CD4-positive, alpha-beta T cell treated with Interleukin-6 for 4 hours (primary cell): Measurements from ENCODE around the gene MUC21.
"Not testable (repeated sequence)": the region's sequence is repeated elsewhere in the genome, so short reads cannot be mapped to it uniquely, and the experiment has no call there.

ENCODE experiments used
- DNase-seq: peaks from one replicate; pipeline ENCODE4 v3.0.0-alpha.2; 2020; ENCODE audit warnings: mixed read lengths

MUC21 gene

DNA sequence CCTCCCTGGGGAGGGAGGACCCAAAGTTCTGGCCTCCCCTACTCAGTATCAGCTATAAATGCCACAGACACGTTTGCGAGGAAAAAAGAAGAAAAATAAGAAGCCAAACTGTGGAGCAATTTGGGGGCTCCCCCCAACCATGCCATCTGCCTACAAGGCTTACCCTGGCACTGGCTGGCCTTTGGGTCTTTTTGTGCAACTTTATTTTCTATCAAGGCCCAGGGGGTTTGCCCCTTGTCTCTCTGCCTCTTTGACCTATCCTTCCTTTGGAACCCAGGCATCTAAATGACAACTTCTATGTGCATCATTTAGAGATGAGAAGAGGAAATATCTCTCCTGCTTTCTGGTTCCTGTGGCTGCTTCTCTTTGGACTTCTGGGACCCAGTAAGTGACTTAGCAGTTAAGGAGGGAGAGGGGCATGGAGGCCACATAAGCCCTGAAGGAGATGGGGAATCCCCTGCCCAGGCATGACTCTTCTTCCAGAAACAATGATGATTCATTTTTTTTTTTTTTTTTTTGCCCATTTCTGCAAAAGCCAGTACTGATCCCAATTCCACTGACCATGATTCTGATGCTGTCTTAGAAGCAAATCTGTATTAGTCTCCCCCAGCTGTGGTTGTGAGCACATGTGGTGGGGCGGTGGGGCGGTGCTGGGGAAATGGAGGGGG lies 27.0 kb downstream of the MUC21 start, which contains the start of gene MUC22:
TSS of gene MUC22 (plus strand) at position 82 of the 668 bp plus-strand sequence. CDS start at position 315, 233 bp downstream.
- DNase-seq = no peak

DNA sequence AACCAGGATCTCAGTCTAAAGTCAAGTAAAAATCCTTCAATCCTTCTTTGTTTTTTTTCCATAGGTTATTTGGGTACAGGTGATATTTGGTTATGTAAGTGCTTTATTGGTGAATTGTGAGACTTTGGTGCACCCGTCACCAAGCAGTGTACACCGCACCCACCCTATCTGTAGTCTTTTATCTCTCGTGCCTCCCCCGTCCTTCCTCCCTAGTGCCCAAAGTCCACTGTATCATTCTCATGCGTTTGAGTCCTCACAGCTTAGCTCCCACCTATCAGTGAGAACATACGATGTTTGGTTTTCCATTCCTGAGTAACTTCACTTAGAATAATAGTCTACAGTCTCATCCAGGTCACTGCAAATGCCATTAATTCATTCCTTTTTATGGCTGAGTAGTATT lies 27.6 kb downstream of the MUC21 start:
- no peak for DNase-seq

DNA sequence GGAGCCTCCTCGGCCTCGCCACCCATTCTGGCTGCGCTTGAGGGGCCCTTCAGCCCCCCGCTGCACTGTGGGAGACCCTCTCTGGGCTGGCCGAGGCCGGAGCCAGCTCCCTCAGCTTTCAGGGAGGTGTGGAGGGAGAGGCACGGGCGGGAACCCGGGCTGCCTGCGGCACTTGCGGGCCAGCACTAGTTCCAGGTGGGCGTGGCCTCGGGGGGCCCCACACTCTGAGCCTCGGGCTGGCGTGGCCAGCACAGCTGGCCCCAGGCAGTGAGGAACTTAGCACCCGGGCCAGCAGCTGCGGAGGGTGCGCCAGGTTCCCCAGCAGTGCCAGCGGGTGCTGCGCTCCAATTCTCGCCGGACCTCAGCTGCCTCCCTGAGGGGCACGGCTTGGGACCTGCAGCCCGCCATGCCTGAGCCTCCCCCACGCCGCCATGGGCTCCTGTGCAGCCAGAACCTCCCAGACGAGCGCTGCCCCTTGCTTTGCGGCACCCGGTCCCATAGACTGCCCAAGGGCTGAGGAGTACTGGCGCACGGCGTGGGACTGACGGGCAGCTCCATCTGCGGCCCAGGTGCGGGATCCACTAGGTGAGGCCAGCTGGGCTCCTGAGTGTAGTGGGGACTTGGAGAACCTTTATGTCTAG lies 33.3 kb downstream of the MUC21 start:
- no peak for DNase-seq

DNA sequence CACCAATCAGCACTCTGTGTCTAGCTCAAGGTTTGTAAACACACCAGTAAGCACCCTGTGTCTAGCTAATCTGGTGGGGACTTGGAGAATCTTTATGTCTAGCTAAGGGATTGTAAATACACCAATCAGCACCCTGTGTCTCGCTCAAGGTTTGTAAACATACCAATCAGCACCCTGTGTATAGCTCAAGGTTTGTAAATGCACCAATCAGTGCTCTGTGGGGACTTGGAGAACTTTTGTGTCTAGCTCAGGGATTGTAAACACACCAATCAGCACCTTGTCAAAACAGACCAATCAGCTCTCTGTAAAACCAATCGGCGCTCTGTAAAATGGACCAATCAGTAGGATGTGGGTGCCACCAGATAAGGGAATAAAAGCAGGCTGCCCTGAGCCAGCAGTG lies 33.9 kb downstream of the MUC21 start:
- DNase-seq = not testable (repeated sequence)

DNA sequence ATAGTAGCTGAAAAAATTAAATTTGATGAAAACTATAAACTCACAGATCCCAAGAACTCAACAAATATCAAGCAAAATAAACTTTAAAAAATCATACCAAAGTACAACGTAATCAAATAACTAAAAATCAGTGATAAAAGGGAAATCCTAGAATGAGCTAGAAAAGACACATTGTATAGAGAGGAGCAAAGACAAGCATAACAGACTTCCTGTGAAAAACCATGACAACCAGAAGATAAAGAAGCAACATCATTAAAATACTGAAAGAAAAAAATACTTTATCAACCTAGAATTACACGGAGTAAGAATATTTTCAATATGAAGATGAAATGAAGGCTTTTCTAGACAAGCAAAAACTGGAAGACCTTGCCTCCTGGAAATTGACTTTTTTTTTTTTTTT lies 36.5 kb downstream of the MUC21 start:
- no peak for DNase-seq

DNA sequence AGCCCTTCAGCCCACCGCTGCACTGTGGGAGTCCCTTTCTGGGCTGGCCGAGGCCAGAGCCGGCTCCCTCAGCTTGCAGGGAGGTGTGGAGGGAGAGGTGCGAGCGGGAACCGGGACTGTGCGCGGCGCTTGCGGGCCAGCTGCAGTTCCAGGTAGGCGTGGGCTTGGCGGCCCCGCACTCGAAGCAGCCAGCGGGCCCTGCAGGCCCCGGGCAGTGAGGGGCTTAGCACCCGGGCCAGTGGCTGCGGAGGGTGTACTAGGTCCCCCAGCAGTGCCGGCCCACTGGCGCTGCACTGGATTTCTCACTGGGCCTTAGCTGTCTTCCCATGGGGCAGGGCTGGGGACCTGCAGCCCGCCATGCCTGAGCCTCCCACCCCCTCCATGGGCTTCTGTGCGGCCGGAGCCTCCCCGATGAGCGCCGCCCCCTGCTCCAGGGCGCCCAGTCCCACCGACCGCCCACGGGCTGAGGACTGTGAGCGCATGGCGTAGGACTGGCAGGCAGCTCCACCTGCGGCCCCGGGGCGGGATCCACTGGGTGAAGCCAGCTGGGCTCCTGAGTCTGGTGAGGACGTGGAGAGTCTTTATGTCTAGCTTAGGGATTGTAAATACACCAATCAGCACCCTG lies 37.2 kb downstream of the MUC21 start:
- not testable (repeated sequence) for DNase-seq

DNA sequence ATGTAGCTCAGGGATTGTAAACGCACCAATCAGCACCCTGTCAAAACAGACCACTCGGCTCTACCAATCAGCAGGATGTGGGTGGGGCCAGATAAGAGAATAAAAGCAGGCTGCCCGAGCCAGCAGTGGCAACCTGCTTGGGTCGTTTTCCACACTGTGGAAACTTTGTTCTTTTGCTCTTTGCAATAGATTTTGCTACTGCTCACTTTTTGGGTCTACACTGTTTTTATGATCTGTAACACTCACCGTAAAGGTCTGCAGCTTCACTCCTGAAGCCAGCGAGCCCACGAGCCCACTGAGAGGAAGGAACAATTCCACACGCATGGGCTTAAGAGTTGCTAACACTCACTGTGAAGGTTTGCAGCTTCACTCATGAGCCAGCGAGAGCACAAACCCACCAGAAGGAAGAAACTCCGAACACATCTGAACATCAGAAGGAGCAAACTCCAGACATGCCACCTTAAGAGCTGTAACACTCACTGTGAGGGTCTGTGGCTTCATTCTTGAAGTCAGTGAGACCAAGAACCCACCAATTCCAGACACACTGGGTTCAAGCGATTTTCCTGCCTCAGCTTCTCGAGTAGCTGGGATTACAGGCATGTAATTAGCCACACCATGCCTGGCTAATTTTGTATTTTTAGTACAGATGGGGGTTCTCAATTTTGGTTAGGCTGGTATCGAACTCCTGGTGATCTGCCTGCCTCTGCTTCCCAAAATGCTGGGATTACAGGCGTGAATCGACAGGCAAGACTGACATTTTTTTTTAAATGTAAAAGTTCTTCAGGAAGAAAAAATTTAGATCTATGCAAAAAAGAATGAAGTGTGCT lies 38.4 kb downstream of the MUC21 start:
- DNase-seq = not testable (repeated sequence)

DNA sequence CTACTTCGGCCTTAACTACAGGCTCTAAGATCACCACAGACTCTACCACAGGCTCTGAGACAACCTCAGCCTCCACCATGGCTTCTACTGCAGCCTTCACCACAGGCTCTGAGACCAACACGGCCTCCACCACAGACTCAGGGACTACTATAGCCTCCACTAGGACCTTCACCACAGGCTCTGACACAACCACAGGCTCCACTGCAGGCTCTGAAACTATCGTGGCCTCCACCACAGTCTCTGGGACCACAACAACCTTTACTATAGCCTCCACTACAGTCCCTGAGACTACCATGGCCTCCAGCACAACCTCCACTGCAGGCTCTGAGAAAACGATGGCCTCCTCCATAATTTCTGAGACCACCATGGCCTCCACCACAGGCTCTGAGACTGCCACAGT lies 42.1 kb downstream of the MUC21 start:
- no peak for DNase-seq

DNA sequence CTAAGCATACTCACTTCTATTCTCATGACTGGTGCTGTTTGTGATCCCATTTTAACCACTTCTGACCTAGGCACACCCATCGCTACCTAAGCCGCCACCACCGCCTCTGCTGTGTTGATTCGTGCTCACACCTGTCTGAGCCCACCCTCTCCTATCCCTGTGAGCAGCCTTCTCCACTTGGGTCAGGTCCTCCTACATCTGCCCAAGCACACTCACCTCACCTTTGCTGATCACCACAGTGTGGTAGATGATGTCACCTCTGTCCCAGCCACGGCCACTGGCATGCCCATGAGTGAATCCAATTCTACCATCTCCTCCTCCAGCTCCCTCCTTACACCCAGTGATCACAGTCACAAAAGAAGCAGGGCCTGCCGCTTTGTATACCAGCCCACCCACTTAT lies 47.6 kb downstream of the MUC21 start:
- no peak for DNase-seq

DNA sequence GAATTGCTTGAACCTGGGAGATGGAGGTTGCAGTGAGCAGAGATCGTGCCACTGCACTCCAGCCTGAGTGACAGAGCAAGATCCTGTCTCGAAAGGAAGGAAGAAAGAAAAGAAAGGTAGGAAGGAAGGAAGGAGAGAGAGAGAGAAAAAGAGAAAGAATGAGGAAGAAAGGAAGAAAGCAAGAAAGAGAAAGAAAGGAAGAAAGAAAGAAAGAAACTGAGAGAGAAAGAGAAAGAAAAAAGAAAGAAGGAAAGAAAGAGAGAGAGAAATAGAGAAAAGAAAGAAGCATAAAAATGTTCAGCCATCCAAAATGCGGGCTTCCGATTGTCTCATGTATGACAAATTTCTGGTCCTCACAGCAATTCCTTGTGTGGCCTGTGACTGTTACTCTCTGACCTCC lies 49.6 kb downstream of the MUC21 start:
- no peak for DNase-seq

DNA sequence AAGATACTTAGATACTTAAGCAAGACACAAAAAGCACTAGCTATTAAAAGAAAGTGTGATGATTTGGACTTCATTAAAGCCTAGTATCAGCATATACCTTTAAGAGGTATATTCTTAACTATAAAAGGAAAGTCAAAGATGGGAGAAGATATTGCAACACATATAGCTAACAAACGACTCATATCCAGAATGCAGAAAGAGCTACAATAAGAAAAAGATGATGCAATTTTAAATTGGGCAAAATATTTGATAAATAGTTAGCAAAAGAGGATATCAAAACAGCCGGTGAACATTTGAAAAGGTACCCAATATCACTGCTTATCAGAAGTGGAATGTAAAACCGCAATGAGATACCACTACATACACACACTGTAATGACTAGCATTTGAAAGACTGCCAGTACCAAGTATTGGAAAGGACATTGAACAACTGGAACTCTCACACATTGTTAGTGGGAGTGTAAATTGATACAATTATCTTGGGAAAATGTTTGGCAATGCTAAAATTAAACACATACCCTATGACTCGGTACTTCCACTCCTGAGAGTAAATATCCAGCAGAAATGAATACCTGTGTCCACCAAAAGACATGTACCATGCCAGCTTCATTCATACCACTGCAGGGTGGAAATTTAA lies 52.5 kb downstream of the MUC21 start:
- no peak for DNase-seq

DNA sequence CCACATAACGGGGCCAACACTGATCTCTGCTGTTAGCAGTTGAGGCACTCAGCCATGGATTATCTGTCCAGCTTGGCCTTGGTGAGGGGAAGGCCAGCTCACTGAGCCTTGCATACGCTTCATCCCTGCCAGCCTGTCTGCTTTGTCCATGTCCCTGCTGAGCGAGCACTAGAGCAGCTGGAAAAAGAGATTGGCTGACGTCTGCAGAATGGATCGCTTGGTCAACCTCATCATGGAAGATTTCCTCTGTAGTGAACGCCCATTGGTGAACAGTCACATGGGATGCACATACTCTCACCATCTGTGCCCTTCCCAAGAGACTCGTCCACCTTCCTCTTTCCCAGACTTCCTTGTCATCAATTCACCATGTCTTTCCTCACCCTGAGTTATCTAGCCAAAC lies 53.7 kb downstream of the MUC21 start:
- no peak for DNase-seq

DNA sequence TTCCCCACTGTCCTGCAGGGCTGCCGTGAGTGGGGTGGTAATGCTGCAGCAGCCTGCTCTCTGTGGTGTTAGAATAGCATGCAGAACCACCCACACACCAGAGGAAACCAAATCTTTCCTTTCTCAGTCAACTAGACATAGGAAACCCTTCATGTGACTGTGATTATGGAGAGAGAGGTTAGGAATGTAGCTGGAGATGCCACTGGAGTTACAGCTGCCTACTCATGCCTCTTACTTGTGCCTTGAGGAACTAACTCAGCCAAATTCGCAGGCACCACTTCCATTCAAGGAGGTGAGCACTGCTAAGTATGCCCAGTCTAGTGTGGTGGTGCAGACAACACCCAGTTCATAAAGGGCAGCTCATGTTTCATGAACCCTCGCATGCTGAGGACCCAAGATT lies 54.2 kb downstream of the MUC21 start:
- DNase-seq = no peak

DNA sequence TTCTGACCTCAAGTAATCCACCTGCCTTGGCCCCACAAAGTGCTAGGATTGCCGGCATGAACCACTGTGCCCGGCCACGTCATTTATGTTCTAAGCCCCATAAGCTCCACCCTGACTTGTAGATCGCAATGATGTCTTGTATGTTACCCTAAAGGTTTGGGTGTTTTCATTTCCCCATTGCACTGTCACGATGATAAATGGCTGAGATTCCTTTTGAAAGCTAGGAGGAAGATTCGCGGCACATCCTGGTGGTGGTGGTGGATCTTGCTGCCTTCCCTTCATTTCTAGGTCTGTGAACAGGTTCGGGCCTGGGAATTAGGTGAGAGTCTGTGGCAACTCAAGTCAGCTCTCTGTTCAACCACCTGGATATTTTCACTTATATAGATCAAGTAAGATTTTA lies 55.0 kb downstream of the MUC21 start:
- DNase-seq = no peak
